HUES48 (cell line): ENCODE data around the gene RAC2.

Source experiments
- H3K27ac ChIP-seq: one replicate; pipeline ENCODE4 v1.7.0; 2013; ENCODE audit warnings: low read depth, low read length, inconsistent platforms
- H3K27me3 ChIP-seq: 2 replicates; pipeline ENCODE4 v1.6.1; 2013; ENCODE audit warnings: mild to moderate bottlenecking, low read length; ENCODE audit not compliant: control insufficient read depth, insufficient read depth
- H3K36me3 ChIP-seq: 2 replicates; pipeline ENCODE4 v1.6.1; 2013; ENCODE audit warnings: low read length; ENCODE audit not compliant: control insufficient read depth, insufficient read depth
- H3K4me1 ChIP-seq: 2 replicates; pipeline ENCODE4 v1.6.1; 2013; ENCODE audit warnings: mild to moderate bottlenecking, low read length; ENCODE audit not compliant: control insufficient read depth, insufficient read depth
- H3K4me3 ChIP-seq: 2 replicates; pipeline ENCODE4 v1.5.1; 2013; ENCODE audit warnings: mild to moderate bottlenecking, low read depth, low read length
- H3K9ac ChIP-seq: 2 replicates; pipeline ENCODE4 v1.6.1; 2013; ENCODE audit warnings: mild to moderate bottlenecking, low read depth, low read length, moderate library complexity
- H3K9me3 ChIP-seq: 2 replicates; pipeline ENCODE4 v1.6.1; 2013; ENCODE audit warnings: low read length; ENCODE audit not compliant: control insufficient read depth, insufficient read depth

The RAC2 gene

DNA sequence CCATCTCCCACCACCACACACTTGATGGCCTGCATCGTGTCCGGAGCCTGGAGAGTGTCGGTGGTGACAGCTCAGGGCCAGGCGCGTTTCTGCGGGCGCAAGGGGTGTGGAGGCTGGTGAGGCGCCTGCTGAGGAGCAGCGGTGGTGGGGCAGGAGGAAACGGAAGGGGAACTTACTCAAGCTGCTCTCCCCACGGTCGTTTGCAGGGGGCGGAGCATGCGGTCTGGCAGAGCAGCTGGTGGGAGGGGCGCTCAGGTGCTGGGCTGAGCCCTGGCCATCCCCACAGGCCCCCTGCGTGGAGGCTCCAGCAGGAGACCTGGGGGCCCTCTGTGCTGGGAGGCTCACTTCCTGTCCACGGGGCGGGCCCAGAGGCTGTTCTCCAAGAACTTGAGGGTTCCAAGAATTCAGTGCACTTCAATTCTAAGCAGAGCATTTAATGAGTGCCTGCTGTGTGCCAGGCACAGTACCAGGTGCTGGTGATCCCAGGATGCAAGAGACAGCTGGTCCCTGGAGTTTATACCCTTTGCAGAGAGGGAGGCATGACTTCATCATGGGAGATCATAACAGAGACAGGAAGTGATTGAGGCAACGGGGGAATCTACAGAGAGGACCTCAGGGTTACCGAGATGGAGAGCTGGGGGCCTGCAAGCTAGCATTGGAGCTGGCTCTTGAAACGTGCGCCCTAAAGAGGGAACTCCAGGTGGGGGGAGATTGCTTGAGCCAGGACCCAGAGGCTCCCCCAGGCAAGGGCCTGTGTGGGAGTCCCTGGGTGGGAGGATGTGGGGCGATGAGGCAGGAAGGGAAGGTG lies at the start of gene RAC2:
Gene RAC2 (minus strand): TSS at position 156 of the 808 bp plus-strand sequence. CDS start 121 bp downstream, at position 35.
- H3K36me3 ChIP-seq = no peaks in the 10 kb centered on the region
- no peaks in the 10 kb centered on the region; the same call in 1 of the 2 replicates for H3K4me1 ChIP-seq
- no peak within 1 kb of the TSS for H3K27ac ChIP-seq
- peak within 1 kb of the TSS; percentile 21; the same call in 1 of the 2 replicates for H3K4me3 ChIP-seq
- no peak within 1 kb of the TSS for H3K9ac ChIP-seq
- no peaks in the 10 kb centered on the region for H3K27me3 ChIP-seq
- H3K9me3 ChIP-seq = no peaks in the 10 kb centered on the region

DNA sequence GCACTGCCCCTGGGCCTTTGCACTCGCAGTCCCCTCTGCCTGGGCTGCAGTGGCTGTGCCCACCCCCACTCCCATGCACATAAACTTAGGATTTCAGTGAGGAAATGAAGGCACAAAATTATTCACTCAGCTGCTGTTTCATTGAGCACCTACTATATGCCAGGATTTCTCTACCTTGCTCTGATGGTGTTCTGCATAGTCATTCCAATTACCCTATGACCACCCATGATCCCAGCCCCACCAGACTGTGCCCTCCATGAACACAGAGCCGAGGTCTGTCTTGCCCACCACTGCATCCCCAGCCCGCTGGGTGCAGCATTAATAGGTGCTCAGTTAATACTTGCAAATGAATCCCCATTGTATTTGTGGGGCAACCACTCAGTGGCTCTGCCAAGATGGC lies 49.1 kb upstream of the RAC2 start:
- no peaks in the 10 kb centered on the region for H3K4me1 ChIP-seq
- no peaks in the 10 kb centered on the region for H3K9me3 ChIP-seq
- H3K36me3 ChIP-seq = no peaks in the 10 kb centered on the region
- H3K9ac ChIP-seq = no peak overlapping the region
- no peak overlapping the region for H3K27ac ChIP-seq
- no peaks in the 10 kb centered on the region for H3K27me3 ChIP-seq
- H3K4me3 ChIP-seq = no peak overlapping the region

GRCh38 chr22:37292641-37293040 lies 48.6 kb upstream of the RAC2 start:
- Histone ChIP-seq H3K27me3 (no peaks in the 10 kb centered on the region), H3K4me1 (no peaks in the 10 kb centered on the region), H3K27ac (no peak overlapping the region), H3K4me3 (no peak overlapping the region), H3K36me3 (no peaks in the 10 kb centered on the region), H3K9ac (no peak overlapping the region), H3K9me3 (no peaks in the 10 kb centered on the region)

GRCh38 chr22:37291559-37292298 lies 47.7 kb upstream of the RAC2 start:
- Histone ChIP-seq H3K4me3 (no peak overlapping the region), H3K27ac (no peak overlapping the region), H3K27me3 (no peaks in the 10 kb centered on the region), H3K9me3 (no peaks in the 10 kb centered on the region), H3K4me1 (no peaks in the 10 kb centered on the region), H3K36me3 (no peaks in the 10 kb centered on the region), H3K9ac (no peak overlapping the region)

DNA sequence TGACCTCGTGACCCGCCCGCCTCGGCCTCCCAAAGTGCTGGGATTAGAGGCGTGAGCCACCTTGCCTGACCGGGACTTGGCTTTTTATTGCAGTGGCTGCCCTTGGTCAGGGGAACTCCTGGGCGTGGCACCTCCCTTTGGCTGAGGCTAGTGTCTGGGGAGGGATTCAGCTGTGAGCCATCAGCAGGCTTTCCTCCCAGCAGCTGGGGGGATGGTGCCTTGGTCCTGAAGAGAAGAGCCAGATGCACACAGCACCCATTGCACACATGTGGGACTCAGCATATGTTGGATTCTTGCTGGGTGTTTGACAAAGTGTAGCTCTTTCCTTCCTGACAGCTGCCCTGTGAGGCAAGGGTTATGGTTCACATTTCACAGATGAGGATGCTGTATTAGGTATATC lies 46.7 kb upstream of the RAC2 start:
- Histone ChIP-seq H3K4me3 (no peak overlapping the region), H3K9me3 (no peaks in the 10 kb centered on the region), H3K4me1 (no peaks in the 10 kb centered on the region), H3K27me3 (no peaks in the 10 kb centered on the region), H3K36me3 (no peaks in the 10 kb centered on the region), H3K9ac (no peak overlapping the region), H3K27ac (no peak overlapping the region)

GRCh38 chr22:37289156-37289735 lies 45.2 kb upstream of the RAC2 start:
- no peak overlapping the region for H3K27ac ChIP-seq
- peaks cover 3% of the 10 kb centered on the region for H3K4me1 ChIP-seq
- H3K9me3 ChIP-seq = no peaks in the 10 kb centered on the region
- H3K4me3 ChIP-seq = no peak overlapping the region
- no peaks in the 10 kb centered on the region for H3K27me3 ChIP-seq
- no peaks in the 10 kb centered on the region for H3K36me3 ChIP-seq
- no peak overlapping the region for H3K9ac ChIP-seq

- Histone ChIP-seq H3K27me3 (no peaks in the 10 kb centered on the region), H3K9me3 (no peaks in the 10 kb centered on the region), H3K36me3 (no peaks in the 10 kb centered on the region), H3K27ac (no peak overlapping the region), H3K4me3 (no peak overlapping the region), H3K9ac (no peak overlapping the region), H3K4me1 (peaks cover 10% of the 10 kb centered on the region)
Observed at GRCh38 chr22:37288521-37288920, 44.5 kb upstream of the RAC2 start.

DNA sequence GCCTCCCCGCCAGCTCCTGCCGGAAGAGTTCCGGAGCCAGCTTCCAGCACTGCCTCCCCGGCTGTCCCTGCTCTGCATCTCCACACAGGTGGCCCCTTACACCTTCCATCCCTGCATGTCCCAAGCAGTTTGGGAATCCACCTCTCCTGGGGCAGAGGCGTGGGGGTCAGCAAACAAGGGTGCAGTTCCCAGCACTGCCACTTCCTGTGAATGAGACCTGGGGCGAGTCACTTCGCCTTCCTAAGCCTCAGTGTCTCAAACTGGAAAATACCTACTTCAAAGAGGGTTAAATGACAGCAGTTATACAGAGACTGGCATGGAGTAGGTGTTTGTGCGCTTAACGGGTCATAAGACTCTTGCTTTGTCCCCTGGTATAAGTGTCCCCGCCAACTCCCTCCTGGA lies 43.5 kb upstream of the RAC2 start:
- H3K36me3 ChIP-seq = no peaks in the 10 kb centered on the region
- no peaks in the 10 kb centered on the region for H3K9me3 ChIP-seq
- no peak overlapping the region for H3K4me3 ChIP-seq
- H3K4me1 ChIP-seq = peaks cover 10% of the 10 kb centered on the region
- no peak overlapping the region for H3K27ac ChIP-seq
- no peak overlapping the region for H3K9ac ChIP-seq
- no peaks in the 10 kb centered on the region for H3K27me3 ChIP-seq

DNA sequence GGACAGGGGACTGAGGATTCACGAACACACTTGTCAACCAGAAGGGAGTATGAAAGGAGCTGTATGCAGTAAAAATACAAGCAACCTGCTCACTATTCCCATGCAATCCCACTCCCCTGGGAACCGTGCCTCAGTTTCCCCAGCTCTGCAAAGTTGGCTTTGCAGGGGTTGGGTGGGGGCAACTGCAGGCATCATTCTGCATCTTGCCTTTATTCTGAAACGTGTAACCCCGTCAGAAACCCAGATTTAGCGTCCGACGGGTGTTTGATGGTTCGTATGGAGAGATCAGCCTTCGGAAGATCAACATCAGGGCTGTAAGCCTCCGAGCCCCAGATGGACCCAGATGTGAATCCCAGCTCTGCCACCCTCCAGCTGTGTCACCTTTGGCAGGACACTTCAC lies 41.9 kb upstream of the RAC2 start:
- no peaks in the 10 kb centered on the region for H3K36me3 ChIP-seq
- H3K27me3 ChIP-seq = no peaks in the 10 kb centered on the region
- H3K9me3 ChIP-seq = no peaks in the 10 kb centered on the region
- H3K9ac ChIP-seq = no peak overlapping the region
- H3K4me3 ChIP-seq = no peak overlapping the region
- H3K4me1 ChIP-seq = peaks cover 10% of the 10 kb centered on the region
- no peak overlapping the region for H3K27ac ChIP-seq

DNA sequence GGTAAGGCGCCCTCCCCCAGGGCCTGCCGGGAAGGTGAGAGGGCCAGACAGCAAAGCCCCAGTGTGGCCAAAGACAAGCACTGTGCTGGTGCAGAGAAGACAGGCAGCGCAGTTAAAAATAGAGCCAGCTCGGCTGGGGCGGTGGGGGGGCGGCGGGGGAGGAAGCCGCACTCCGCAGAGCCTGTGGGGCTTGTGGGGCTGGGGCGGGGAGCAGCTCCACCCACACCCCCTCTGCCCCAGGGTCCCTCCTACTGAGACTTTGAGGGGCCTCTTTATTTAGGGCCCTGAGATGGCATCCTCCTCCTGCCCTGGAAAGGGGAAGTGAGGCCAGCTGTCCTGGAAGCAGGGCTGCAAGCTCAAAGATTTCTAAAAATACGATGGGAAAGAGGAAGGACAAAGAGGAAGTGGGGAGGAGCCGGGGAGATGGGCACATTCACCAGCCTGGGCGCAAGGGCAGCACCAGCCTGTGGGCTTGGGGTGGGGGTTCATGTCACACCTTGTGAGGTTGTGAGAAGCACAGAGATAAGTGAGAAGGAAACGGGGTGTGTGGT lies 40.8 kb upstream of the RAC2 start:
- Histone ChIP-seq H3K27me3 (no peaks in the 10 kb centered on the region), H3K4me3 (no peak overlapping the region), H3K9ac (no peak overlapping the region), H3K36me3 (no peaks in the 10 kb centered on the region), H3K4me1 (peaks cover 10% of the 10 kb centered on the region), H3K9me3 (no peaks in the 10 kb centered on the region), H3K27ac (no peak overlapping the region)
